ENCODE measurements around the gene FGF14.

Gene FGF14

DNA sequence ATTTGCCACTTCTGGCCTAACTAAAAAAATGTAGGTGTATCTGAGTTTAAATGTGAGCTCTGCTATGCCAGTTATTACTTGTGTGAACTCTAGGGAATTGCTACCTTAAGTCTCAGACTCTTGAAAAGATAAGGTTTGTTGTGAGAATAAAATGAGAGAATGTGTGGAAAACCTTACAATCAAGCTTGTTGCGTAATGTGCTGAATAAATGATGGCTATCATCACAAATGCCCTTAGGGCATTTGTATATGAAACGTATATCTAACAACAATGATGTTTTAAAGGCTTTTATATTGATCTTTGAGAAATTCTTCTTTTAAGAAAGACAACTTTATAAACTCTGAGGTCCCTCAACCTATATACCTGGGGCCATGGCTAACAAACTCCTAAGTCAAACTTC is 564.6 kb downstream of the FGF14 start:
- Histone ChIP-seq H2AFZ (ENCODE audit: low read depth, low read length) (no peak overlapping the region), H3K79me2 (ENCODE audit: low read length) (no peaks in the 10 kb centered on the region), H4K20me1 (ENCODE audit: insufficient read depth, low read length) (no peaks in the 10 kb centered on the region), H3K4me2 (ENCODE audit: low read length) (no peak overlapping the region), H3K27ac (ENCODE audit: low read length) (no peak overlapping the region), H3K27me3 (ENCODE audit: low read depth, low read length) (0 out of 2 replicates have a peak, but pooled peaks cover 2% of the 10 kb centered on the region), H3K4me3 (ENCODE audit: low read length) (no peak overlapping the region), H3K9me3 (ENCODE audit: insufficient read depth, low read length) (no peaks in the 10 kb centered on the region), H3K4me1 (ENCODE audit: low read length) (no peaks in the 10 kb centered on the region), H3K36me3 (replicated peaks; ENCODE audit: low read depth, low read length) (no peaks in the 10 kb centered on the region), H3K9ac (ENCODE audit: low read length) (no peak overlapping the region)
- TF ChIP-seq EZH2phosphoT487 (IDR thresholded peaks at IDR 0.05; ENCODE audit: low read depth), result no peak
- TF ChIP-seq CTCF (IDR thresholded peaks at IDR 0.05; ENCODE audit: low read depth, low read length), result no peak

- Histone ChIP-seq H3K27ac (ENCODE audit: low read length) (no peak overlapping the region), H3K9ac (ENCODE audit: low read length) (no peak overlapping the region), H3K4me1 (ENCODE audit: low read length) (no peaks in the 10 kb centered on the region), H3K36me3 (replicated peaks; ENCODE audit: low read depth, low read length) (no peaks in the 10 kb centered on the region), H3K9me3 (ENCODE audit: insufficient read depth, low read length) (no peaks in the 10 kb centered on the region), H3K27me3 (ENCODE audit: low read depth, low read length) (0 out of 2 replicates have a peak, but pooled peaks cover 4% of the 10 kb centered on the region), H3K79me2 (ENCODE audit: low read length) (no peaks in the 10 kb centered on the region), H3K4me2 (ENCODE audit: low read length) (no peak overlapping the region), H2AFZ (ENCODE audit: low read depth, low read length) (no peak overlapping the region), H3K4me3 (ENCODE audit: low read length) (no peak overlapping the region), H4K20me1 (ENCODE audit: insufficient read depth, low read length) (no peaks in the 10 kb centered on the region)
- TF ChIP-seq EZH2phosphoT487 (IDR thresholded peaks at IDR 0.05; ENCODE audit: low read depth), result no peak
- TF ChIP-seq CTCF (IDR thresholded peaks at IDR 0.05; ENCODE audit: low read depth, low read length), result no peak
Measured at GRCh38 chr13:101835920-101836319, 565.9 kb downstream of the FGF14 start.

DNA sequence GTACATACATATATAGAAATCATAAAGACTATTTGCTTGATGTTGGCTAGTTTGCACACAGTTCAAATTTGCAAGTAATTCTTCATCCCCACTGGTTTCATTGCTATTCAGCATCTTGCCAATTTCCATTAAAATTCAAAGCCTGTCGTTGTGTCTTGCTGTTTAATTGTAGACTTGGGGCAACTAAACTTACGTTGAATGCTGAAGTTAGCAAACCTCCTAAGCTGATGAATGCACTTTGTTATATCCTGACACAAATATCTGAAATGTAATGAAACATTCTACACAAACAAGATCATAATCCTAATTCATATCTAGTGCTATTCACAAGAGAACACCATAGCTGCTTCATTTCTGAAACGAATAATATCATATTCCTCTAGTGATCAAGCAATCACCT is 568.2 kb downstream of the FGF14 start:
- H3K79me2 ChIP-seq (ENCODE audit: low read length), result no peaks in the 10 kb centered on the region
- H3K27ac ChIP-seq (ENCODE audit: low read length), result no peak overlapping the region
- no peaks in the 10 kb centered on the region for H3K9me3 ChIP-seq (ENCODE audit: insufficient read depth, low read length)
- TF ChIP-seq CTCF (IDR thresholded peaks at IDR 0.05; ENCODE audit: low read depth, low read length) (no peak), EZH2phosphoT487 (IDR thresholded peaks at IDR 0.05; ENCODE audit: low read depth) (no peak)
- no peak overlapping the region for H3K9ac ChIP-seq (ENCODE audit: low read length)
- H4K20me1 ChIP-seq (ENCODE audit: insufficient read depth, low read length), result no peaks in the 10 kb centered on the region
- H2AFZ ChIP-seq (ENCODE audit: low read depth, low read length), result no peak overlapping the region
- no peak overlapping the region for H3K4me2 ChIP-seq (ENCODE audit: low read length)
- no peaks in the 10 kb centered on the region for H3K36me3 ChIP-seq (replicated peaks; ENCODE audit: low read depth, low read length)
- 0 out of 2 replicates have a peak, but pooled peaks cover 4% of the 10 kb centered on the region for H3K27me3 ChIP-seq (ENCODE audit: low read depth, low read length)
- H3K4me3 ChIP-seq (ENCODE audit: low read length), result no peak overlapping the region
- H3K4me1 ChIP-seq (ENCODE audit: low read length), result no peaks in the 10 kb centered on the region

- no peaks in the 10 kb centered on the region for H4K20me1 ChIP-seq (ENCODE audit: insufficient read depth, low read length)
- H3K27ac ChIP-seq (ENCODE audit: low read length), result no peak overlapping the region
- no peak overlapping the region for H3K9ac ChIP-seq (ENCODE audit: low read length)
- no peaks in the 10 kb centered on the region for H3K79me2 ChIP-seq (ENCODE audit: low read length)
- TF ChIP-seq CTCF (IDR thresholded peaks at IDR 0.05; ENCODE audit: low read depth, low read length), result no peak
- no peak for TF ChIP-seq EZH2phosphoT487 (IDR thresholded peaks at IDR 0.05; ENCODE audit: low read depth)
- 0 out of 2 replicates have a peak, but pooled peaks cover 4% of the 10 kb centered on the region for H3K27me3 ChIP-seq (ENCODE audit: low read depth, low read length)
- H3K36me3 ChIP-seq (replicated peaks; ENCODE audit: low read depth, low read length), result no peaks in the 10 kb centered on the region
- H2AFZ ChIP-seq (ENCODE audit: low read depth, low read length), result no peak overlapping the region
- no peaks in the 10 kb centered on the region for H3K9me3 ChIP-seq (ENCODE audit: insufficient read depth, low read length)
- no peak overlapping the region for H3K4me3 ChIP-seq (ENCODE audit: low read length)
- H3K4me1 ChIP-seq (ENCODE audit: low read length), result no peaks in the 10 kb centered on the region
- no peak overlapping the region for H3K4me2 ChIP-seq (ENCODE audit: low read length)
Measured at GRCh38 chr13:101830035-101830434, 571.8 kb downstream of the FGF14 start.
